Naive thymus-derived CD8-positive, alpha-beta T cell (primary cell): ENCODE measurements around the gene NTSR1. TPM values are rescaled to one million over a fixed set of nuclear protein-coding genes. Genes with fewer than 3 reads are reported as not detected.

Experiments
- ATAC-seq, 2 donors: fragments of 150-1000 bp; cut with Tn5 transposase in 1 of 2; sonication (Bioruptor Pico), chemical (Tn5 transposase) in 1 of 2; 1 replicate in 1 of 2; 2 replicates in 1 of 2; pipeline ENCODE4 v1.10.0; 2021; ENCODE audit warnings: mild to moderate bottlenecking in 2 of 2, moderate library complexity in 2 of 2
- POLR2A ChIA-PET: fragments of 350-600 bp; sonication (Branson Sonifier 250); formaldehyde crosslinking; loops from one replicate; lab custom pipeline; 2021; ENCODE audit warnings: antibody characterized with exemption; lab: Charles Lee
- DNase-seq, 10 donors: peaks; one replicate each; pipeline versions ENCODE4 v3.0.0 to v3.0.0-alpha.2; 2020 to 2022
- H3K27ac Mint-ChIP-seq, 10 donors: one replicate each; pipeline ENCODE4 v1.8.0; 2020 to 2022; ENCODE audit warnings: mild to moderate bottlenecking in 10 of 10, mixed read lengths in 10 of 10, moderate library complexity in 4 of 10, inconsistent platforms in 1 of 10
- H3K27me3 Mint-ChIP-seq, 5 donors: one replicate each; pipeline ENCODE4 v1.8.0; 2021 to 2022; ENCODE audit warnings: mixed read lengths in 5 of 5
- H3K36me3 Mint-ChIP-seq, 3 donors: one replicate each; pipeline ENCODE4 v1.8.0; 2020 to 2022; ENCODE audit warnings: mixed read lengths in 3 of 3, mild to moderate bottlenecking in 2 of 3, inconsistent platforms in 1 of 3
- H3K4me1 Mint-ChIP-seq, 4 donors: one replicate each; pipeline ENCODE4 v1.8.0; 2021 to 2022; ENCODE audit warnings: mixed read lengths in 4 of 4
- H3K4me3 Mint-ChIP-seq, 10 donors: one replicate each; pipeline ENCODE4 v1.8.0; 2020 to 2022; ENCODE audit warnings: mild to moderate bottlenecking in 10 of 10, mixed read lengths in 10 of 10, moderate library complexity in 6 of 10, inconsistent platforms in 1 of 10
- H3K9me3 Mint-ChIP-seq, 9 donors: one replicate each; pipeline ENCODE4 v1.8.0; 2020 to 2022; ENCODE audit warnings: mixed read lengths in 9 of 9, mild to moderate bottlenecking in 3 of 9, inconsistent platforms in 1 of 9, moderate library complexity in 1 of 9
- polyA plus RNA-seq, 3 donors: library from polyadenylated mRNA; unstranded; fragments of 300-500 nt; fragmentation: Illumina TruSeq; gene quantifications; one replicate each; pipeline ENCODE4 v1.2.3, GENCODE V29; 2021
- total RNA-seq, 8 experiments: library from RNA in 2 of 8; stranded (reverse) in 2 of 8; gene quantifications; one replicate each; pipeline ENCODE4 v1.2.3 and lab custom pipeline; 2021 to 2026

The NTSR1 gene
- total and polyA plus RNA-seq, 5 experiments from 2014 or later: not detected

DNA sequence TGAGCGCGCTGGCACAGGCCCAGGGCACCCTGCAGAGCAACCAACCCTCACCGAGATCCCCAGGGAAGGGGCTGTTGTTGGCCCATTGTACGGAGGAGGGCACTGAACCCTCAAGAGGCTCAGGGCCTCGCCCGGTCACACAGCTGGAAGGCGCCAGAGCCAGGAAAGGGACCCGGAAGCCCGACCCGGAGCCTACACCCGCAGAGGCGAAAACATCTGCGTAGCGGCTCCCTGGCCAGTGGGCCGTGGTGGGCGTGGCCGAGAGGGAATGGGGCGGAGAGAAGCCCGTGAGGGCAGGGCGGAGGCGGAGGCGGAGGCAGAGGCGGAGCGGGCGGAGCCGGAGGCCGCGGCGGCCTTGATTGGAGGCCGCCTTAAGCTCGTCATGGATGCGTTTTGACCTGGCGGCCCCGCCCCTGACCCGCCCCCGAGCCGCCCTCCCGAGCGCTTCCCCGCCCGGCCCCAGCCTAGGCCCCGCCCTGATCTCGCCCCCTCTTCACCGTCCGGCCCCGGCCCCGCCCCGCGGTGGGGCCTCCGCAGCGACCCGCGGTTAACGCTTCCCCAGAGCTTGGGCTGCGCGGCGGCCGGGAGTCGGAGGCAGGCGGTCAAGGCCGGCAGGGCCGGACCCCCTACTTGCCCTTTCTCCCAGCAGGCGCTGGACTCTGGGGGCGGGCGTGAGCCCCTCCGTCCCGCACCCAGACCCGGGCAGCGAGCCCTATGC is 85.5 kb downstream of the NTSR1 start:
- POLR2A ChIA-PET: interaction anchor here (0.6 to 5.0 kb wide), 46 partner anchors 8 to 946 kb away, joined by 3 to 145 read pairs (median 4); partner anchors contain the start of genes COL9A3, DIDO1, GID8 and NTSR1
- DNase-seq: peak; percentile 83 to 97 (median 94)
- peaks cover 14 to 48% (median 44%) of the 10 kb centered on the region in 4 donors for H3K4me1 Mint-ChIP-seq

DNA sequence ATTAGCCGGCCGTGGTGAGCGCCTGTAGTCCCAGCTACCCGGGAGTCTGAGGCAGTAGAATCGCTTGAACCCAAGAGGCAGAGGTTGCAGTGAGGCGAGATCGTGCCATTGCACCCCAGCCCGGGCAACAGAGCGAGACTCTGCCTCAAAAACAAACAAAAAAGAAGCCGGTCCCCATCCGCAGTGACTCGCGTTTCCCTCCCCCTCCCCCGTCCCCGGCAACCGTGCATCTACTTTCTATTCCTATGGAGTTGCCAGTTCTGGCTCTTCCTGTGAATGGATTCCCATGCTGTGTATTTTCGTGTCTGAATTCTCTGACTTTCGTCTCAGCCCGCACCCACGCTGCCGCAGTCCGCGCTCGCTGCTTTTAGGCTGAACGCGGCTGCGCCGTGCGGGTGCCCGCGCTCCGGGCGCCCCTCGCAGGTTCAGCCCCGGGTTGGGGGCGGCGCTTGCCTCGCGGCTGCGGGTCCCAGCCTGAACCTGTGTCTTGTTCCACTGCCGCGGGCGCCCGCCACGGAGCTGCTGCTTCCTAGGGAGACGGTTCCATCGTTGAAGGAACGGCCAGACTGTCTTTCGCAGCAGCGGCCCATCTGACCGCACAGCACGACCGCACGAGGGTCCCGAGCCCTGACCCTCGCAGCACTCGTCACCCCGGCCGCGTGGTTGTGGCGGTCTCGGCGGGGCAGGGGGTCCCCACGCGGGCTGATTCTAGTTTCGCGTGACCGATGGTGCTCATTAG is 86.6 kb downstream of the NTSR1 start:
- H3K36me3 Mint-ChIP-seq: peaks cover 0 to 19% (median 4%) of the 10 kb centered on the region in 3 donors
- peak overlapping the region; percentile 88 to 98 (median 95) for H3K27ac Mint-ChIP-seq
- H3K27me3 Mint-ChIP-seq: no peaks in the 10 kb centered on the region
- POLR2A ChIA-PET: interaction anchor here (0.7 to 5.0 kb wide), 27 partner anchors 9 to 385 kb away, joined by 3 to 145 read pairs (median 6); partner anchors contain the start of genes COL9A3, GID8, NTSR1 and OGFR
- H3K9me3 Mint-ChIP-seq: no peaks in the 10 kb centered on the region
- peak; percentile 60 to 86 (median 70) for DNase-seq
- peak; percentile 19 to 40 for ATAC-seq
- H3K4me1 Mint-ChIP-seq: peaks cover 14 to 50% (median 46%) of the 10 kb centered on the region in 4 donors
- peak overlapping the region; percentile 82 to 90 (median 86) for H3K4me3 Mint-ChIP-seq

More for the DNA sequence above, 85.5 kb downstream of the NTSR1 start:
- Mint-ChIP-seq H3K36me3 (peaks cover 0 to 9% (median under 1%) of the 10 kb centered on the region in 3 donors), H3K9me3 (no peaks in the 10 kb centered on the region), H3K27me3 (no peaks in the 10 kb centered on the region), H3K4me3 (peak overlapping the region; percentile 82 to 90 (median 86)), H3K27ac (peak overlapping the region; percentile 88 to 98 (median 96))
- peak; percentile 62 to 75 for ATAC-seq

GRCh38 chr20:62796699-62797491 is 88.3 kb downstream of the NTSR1 start:
- DNase-seq: no peak
- peaks cover 0 to 26% (median 4%) of the 10 kb centered on the region in 3 donors for H3K36me3 Mint-ChIP-seq
- POLR2A ChIA-PET: interaction anchor here (0.6 to 5.0 kb wide), 12 partner anchors 9 to 145 kb away, joined by 3 to 145 read pairs (median 3); partner anchors contain the start of genes OGFR and TCFL5
- no peaks in the 10 kb centered on the region for H3K27me3 Mint-ChIP-seq
- no peak for ATAC-seq
- H3K4me3 Mint-ChIP-seq: peak overlapping the region; percentile 69 to 89 (median 82)
- peak overlapping the region in 9 of 10 donors; percentile 11 to 92 (median 83) for H3K27ac Mint-ChIP-seq
- H3K9me3 Mint-ChIP-seq: no peaks in the 10 kb centered on the region
- H3K4me1 Mint-ChIP-seq: peaks cover 11 to 42% (median 37%) of the 10 kb centered on the region in 4 donors

DNA sequence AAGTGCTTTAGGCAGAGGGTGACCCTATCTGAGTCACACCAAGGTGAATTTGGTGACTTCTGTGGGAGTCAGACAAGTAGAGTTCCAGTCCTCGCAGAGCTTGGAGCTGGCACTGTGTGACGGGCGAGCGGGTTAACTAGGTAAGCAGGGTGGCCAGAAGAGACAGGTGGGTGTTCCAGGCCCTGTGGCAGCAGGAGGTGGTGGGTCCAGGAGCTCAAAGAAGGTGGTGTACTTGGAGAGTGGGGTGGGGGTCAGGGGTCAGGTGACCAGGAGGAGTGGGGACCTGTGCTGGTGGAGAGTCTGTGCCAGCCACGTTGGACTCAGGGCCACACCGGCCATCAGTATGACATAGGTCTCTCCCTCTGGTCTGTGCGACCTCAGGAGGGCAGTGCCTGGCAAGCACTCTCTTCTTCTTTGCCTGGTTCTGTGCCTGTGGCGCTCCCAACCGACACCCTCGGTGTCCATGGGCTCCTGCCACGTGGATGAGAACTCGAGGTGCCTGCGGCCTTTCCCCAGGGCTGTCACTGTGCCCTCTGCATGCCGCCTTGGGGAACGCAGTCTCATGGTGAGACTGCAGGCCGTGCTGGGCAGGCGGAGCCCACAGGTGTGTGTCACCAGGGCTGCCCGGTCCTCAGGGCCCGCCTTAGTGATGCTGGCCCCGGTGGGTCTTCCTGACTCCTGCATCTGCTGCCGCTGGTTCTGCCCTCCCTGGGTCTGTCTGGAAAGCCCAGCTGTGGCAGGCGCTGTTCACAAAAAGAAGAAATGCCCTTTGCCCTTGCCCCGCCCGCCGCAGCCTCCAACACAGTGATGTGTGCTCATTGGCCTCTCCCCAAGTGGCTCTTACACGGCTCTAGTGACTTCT is 89.3 kb downstream of the NTSR1 start:
- no peak for ATAC-seq

DNA sequence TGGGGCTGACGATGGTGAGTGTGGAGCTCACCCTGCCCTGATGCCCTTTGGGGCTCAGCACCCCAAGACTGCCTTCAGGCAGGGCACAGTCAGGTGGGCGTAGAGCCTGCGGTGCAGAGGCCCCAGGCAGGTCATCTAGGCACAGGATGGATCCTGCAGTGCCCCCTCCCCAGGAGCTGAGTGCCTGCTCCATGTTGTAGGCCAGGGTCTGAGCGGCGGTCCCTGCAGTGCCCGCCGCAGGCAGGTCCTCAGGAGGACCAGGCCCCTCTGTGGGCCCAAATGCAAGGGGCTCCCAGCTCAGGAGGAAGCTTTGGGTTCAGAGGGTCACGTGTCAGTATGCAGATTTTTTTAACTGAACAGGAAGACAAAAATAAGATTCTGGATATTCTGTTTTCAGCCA is 90.4 kb downstream of the NTSR1 start:
- peak overlapping the region in 1 of 10 donors; percentile 14 for H3K4me3 Mint-ChIP-seq
- POLR2A ChIA-PET: interaction anchor here (0.6 kb wide), 1 partner anchor 1173 kb away, joined by 3 read pairs; no protein-coding TSS in a partner anchor
- H3K27ac Mint-ChIP-seq: no peak overlapping the region
- ATAC-seq (no peak), DNase-seq (no peak)
- peaks cover 8 to 37% (median 25%) of the 10 kb centered on the region in 4 donors for H3K4me1 Mint-ChIP-seq
- peaks cover 0 to 26% (median 4%) of the 10 kb centered on the region in 3 donors for H3K36me3 Mint-ChIP-seq
- H3K9me3 Mint-ChIP-seq: no peaks in the 10 kb centered on the region
- no peaks in the 10 kb centered on the region for H3K27me3 Mint-ChIP-seq

More for the DNA sequence above, 89.3 kb downstream of the NTSR1 start:
- Mint-ChIP-seq H3K27me3 (no peaks in the 10 kb centered on the region), H3K9me3 (no peaks in the 10 kb centered on the region), H3K4me3 (peak overlapping the region; percentile 69 to 89 (median 82)), H3K27ac (peak overlapping the region in 8 of 10 donors; percentile 63 to 90 (median 83)), H3K4me1 (peaks cover 8 to 42% (median 30%) of the 10 kb centered on the region in 4 donors), H3K36me3 (peaks cover 0 to 26% (median 4%) of the 10 kb centered on the region in 3 donors)
- POLR2A ChIA-PET: interaction anchor here (1.0 to 5.0 kb wide), 2 partner anchors 8 to 57 kb away, joined by 4 to 145 read pairs; partner anchors contain the start of gene OGFR
- no peak for DNase-seq

DNA sequence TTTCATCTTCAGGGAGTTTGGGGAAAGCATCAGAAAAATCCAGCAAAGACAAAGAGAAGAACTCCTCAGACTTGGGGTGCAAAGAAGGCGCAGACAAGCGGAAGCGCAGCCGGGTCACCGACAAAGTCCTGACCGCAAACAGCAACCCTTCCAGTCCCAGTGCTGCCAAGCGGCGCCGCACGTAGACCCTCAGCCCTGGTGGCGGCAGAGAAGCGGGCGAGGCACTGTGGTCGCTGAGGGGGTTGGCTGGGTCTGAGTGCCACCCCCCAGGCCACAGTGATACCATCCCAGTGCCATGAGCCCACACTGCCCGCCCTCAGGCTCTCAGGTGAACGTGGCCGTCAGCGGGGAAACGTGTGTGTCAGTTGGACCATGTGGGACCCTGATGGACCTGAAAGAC is 90.8 kb downstream of the NTSR1 start:
- no peak for DNase-seq
- Mint-ChIP-seq H3K4me1 (peaks cover 11 to 40% (median 29%) of the 10 kb centered on the region in 4 donors), H3K27me3 (no peaks in the 10 kb centered on the region), H3K36me3 (peaks cover 0 to 26% (median 4%) of the 10 kb centered on the region in 3 donors), H3K27ac (peak overlapping the region in 1 of 10 donors; percentile 64), H3K9me3 (no peaks in the 10 kb centered on the region), H3K4me3 (peak overlapping the region in 2 of 10 donors; percentile 23 to 24)
- POLR2A ChIA-PET: interaction anchor here (0.6 kb wide), 1 partner anchor 1172 kb away, joined by 3 read pairs; no protein-coding TSS in a partner anchor
- no peak for ATAC-seq

DNA sequence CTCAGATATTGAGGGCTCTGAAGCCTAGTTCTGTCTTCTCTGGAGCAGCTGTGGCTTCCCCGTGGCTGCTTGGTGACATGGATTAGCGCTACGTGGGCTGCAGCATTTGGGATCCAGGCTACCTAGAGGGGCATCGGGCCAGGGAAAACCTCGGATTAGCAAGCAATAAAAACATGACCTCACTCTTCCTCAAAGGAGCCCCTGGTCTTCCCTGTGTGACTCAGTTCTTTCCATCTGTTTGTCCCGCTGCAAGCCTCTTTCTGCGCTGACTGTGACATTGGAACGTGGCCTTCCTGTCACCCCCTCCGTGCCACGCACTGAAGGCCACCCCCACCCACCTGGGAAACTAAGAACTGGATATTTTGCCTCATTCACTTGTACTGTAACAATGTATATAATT is 91.2 kb downstream of the NTSR1 start:
- H3K36me3 Mint-ChIP-seq: peaks cover 0 to 26% (median 4%) of the 10 kb centered on the region in 3 donors
- DNase-seq (no peak), ATAC-seq (no peak)
- peak overlapping the region in 3 of 10 donors; percentile 54 to 75 (median 58) for H3K27ac Mint-ChIP-seq
- H3K9me3 Mint-ChIP-seq: no peaks in the 10 kb centered on the region
- peaks cover 11 to 38% (median 29%) of the 10 kb centered on the region in 4 donors for H3K4me1 Mint-ChIP-seq
- H3K4me3 Mint-ChIP-seq: peak overlapping the region in 2 of 10 donors; percentile 12 to 22
- POLR2A ChIA-PET: interaction anchor here (0.6 kb wide), 1 partner anchor 1172 kb away, joined by 3 read pairs; no protein-coding TSS in a partner anchor
- H3K27me3 Mint-ChIP-seq: no peaks in the 10 kb centered on the region

DNA sequence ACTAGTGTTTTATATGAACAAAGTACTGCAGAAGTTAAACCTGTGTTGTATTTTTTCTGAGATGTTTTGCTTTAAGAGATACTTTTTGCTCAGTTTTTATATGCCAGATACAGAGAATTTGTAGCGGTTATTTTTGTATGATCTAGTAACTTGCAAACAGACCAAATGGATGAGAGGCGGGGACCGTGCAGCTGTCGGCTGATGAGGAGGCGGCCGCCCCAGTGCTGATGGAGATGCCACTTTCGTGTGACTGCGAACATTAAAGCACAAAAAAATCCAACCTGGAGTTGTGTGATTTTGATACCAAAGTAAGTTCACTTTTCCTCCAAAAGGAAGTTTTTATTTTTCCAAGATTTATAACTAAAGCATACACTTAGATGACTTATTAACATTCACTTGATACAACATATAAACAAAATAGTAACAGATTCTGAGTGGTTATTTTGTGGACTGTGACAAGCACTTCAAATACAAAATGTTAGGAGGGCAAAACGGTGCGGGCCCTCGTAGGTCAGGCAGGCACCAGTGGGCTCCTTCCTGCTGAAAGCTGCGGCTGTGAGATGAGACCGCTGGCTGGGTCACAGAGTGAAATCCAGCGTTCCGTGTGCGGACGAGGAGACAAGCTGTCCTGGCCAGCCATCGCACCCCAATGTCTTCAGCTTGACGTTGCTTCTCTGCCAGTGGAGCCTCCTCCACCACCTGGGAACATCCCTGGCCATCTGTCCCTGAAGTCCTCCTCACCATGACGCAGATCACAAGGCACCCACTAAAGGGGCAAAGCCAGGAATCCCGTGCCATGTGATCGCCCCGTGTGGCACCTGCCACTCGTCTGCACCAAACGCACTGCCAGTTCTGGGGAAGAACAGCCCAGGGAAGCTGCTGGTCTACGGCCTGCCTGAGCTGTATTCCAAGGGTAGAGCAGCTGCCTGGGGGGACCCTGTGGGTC is 92.0 kb downstream of the NTSR1 start:
- no peak for DNase-seq
- Mint-ChIP-seq H3K9me3 (no peaks in the 10 kb centered on the region), H3K36me3 (peaks cover 0 to 26% (median 4%) of the 10 kb centered on the region in 3 donors), H3K27me3 (no peaks in the 10 kb centered on the region), H3K27ac (peak overlapping the region in 2 of 10 donors; percentile 24 to 27), H3K4me1 (peaks cover 11 to 39% (median 29%) of the 10 kb centered on the region in 4 donors), H3K4me3 (peak overlapping the region in 2 of 10 donors; percentile 12 to 62)
- POLR2A ChIA-PET: no interaction called here
- no peak for ATAC-seq

GRCh38 chr20:62801284-62802010 is 92.8 kb downstream of the NTSR1 start:
- ATAC-seq: no peak
- Mint-ChIP-seq H3K36me3 (peaks cover 0 to 26% (median 4%) of the 10 kb centered on the region in 3 donors), H3K9me3 (no peaks in the 10 kb centered on the region), H3K27ac (peak overlapping the region in 3 of 10 donors; percentile 7 to 47 (median 24)), H3K27me3 (no peaks in the 10 kb centered on the region), H3K4me1 (peaks cover 13 to 44% (median 34%) of the 10 kb centered on the region in 4 donors), H3K4me3 (no peak overlapping the region)
- no peak for DNase-seq
- POLR2A ChIA-PET: no interaction called here
